Brain microvascular endothelial cell (primary cell): Measurements from ENCODE around the gene LHX5.

Experiments used
- DNase-seq: peaks from one replicate; pipeline ENCODE4 v3.0.0-alpha.2; 2020
- H3K27ac ChIP-seq: fragments of 250-450 bp; sonication (Bioruptor Pico); 2 replicates; pipeline ENCODE4 v1.5.1; 2020; ENCODE audit warnings: mild to moderate bottlenecking, moderate library complexity
- H3K27me3 ChIP-seq: fragments of 250-450 bp; sonication (Bioruptor Pico); replicated peaks from 2 replicates; pipeline ENCODE4 v1.5.1; 2020; ENCODE audit warnings: mild to moderate bottlenecking
- H3K36me3 ChIP-seq: fragments of 250-450 bp; sonication (Bioruptor Pico); replicated peaks from 2 replicates; pipeline ENCODE4 v1.5.1; 2020; ENCODE audit warnings: mild to moderate bottlenecking
- H3K4me3 ChIP-seq: 2 replicates; pipeline ENCODE4 v1.5.1; 2011; ENCODE audit warnings: low read depth, mild to moderate bottlenecking, control low read depth, low read length, moderate library complexity
- CTCF ChIP-seq: IDR thresholded peaks from 2 replicates; pipeline ENCODE4 v1.5.1; 2011; ENCODE audit warnings: low read depth, mild to moderate bottlenecking, moderate library complexity, low read length, control low read depth, inconsistent platforms; ENCODE audit errors: missing control alignments
- in situ Hi-C: cut with HindIII; loops from 2 replicates; pipeline ENCODE4 v1.10.0; 2017; ENCODE audit warnings: low sequenced_read_pairs, low pct_ligation_motif_present

LHX5 gene

GRCh38 chr12:113471619-113472171, at the start of gene LHX5:
Gene LHX5, minus strand, starts transcription at chr12:113471871. Its CDS starts 373 bp downstream, at chr12:113471498.
- H3K36me3 ChIP-seq, result no peaks in the 10 kb centered on the region
- in situ Hi-C loops, result no loop called here
- peaks cover 93% of the 10 kb centered on the region for H3K27me3 ChIP-seq
- DNase-seq, result no peak
- no peak within 1 kb of the TSS for H3K27ac ChIP-seq
- TF ChIP-seq CTCF, result no peak
- H3K4me3 ChIP-seq, result no peak within 1 kb of the TSS

- no peaks in the 10 kb centered on the region for H3K36me3 ChIP-seq
- TF ChIP-seq CTCF, result no peak
- H3K4me3 ChIP-seq, result no peak overlapping the region
- H3K27ac ChIP-seq, result no peak overlapping the region
- in situ Hi-C loops, result no loop called here
- no peak for DNase-seq
- H3K27me3 ChIP-seq, result peaks cover 26% of the 10 kb centered on the region
Observed at GRCh38 chr12:113519464-113520307, 48.0 kb upstream of the LHX5 start.

GRCh38 chr12:113515082-113515856, 43.6 kb upstream of the LHX5 start:
- peaks cover 26% of the 10 kb centered on the region for H3K27me3 ChIP-seq
- no peak overlapping the region for H3K4me3 ChIP-seq
- in situ Hi-C loops, result no loop called here
- TF ChIP-seq CTCF, result no peak
- DNase-seq, result no peak
- H3K36me3 ChIP-seq, result no peaks in the 10 kb centered on the region
- H3K27ac ChIP-seq, result no peak overlapping the region

GRCh38 chr12:113514602-113515001, 42.9 kb upstream of the LHX5 start:
- no peak for DNase-seq
- in situ Hi-C loops, result no loop called here
- H3K27me3 ChIP-seq, result peaks cover 23% of the 10 kb centered on the region
- H3K27ac ChIP-seq, result no peak overlapping the region
- H3K4me3 ChIP-seq, result no peak overlapping the region
- TF ChIP-seq CTCF, result no peak
- no peaks in the 10 kb centered on the region for H3K36me3 ChIP-seq

- DNase-seq, result no peak
- TF ChIP-seq CTCF, result no peak
Observed at GRCh38 chr12:113512568-113512967, 40.9 kb upstream of the LHX5 start.

More at GRCh38 chr12:113512568-113512967, 40.9 kb upstream of the LHX5 start:
- Histone ChIP-seq H3K36me3 (no peaks in the 10 kb centered on the region), H3K27me3 (peaks cover 18% of the 10 kb centered on the region), H3K27ac (no peak overlapping the region), H3K4me3 (no peak overlapping the region)
- in situ Hi-C loops, result no loop called here
